A549 (cell line): ENCODE measurements around the gene SPRR1A.

Experiments
- CEBPB ChIP-seq, 2 experiments: fragments of >200 bp in 1 of 2; sonication (Bioruptor Twin) in 1 of 2; formaldehyde crosslinking in 1 of 2; IDR thresholded peaks; 2 replicates each; pipeline ENCODE4 v1.6.1; 2012 to 2016
- ESRRA ChIP-seq: fragments of 150-350 bp; IDR thresholded peaks from 2 replicates; pipeline ENCODE4 v1.6.1; 2014; ENCODE audit warnings: mild to moderate bottlenecking, low read length, borderline replicate concordance
- HDAC2 ChIP-seq: fragments of 200-600 bp; sonication (generic); IDR thresholded peaks from 2 replicates; pipeline ENCODE4 v1.6.1; 2016
- JUN ChIP-seq, 2 experiments: fragments of >200 bp; sonication (Bioruptor Twin); formaldehyde crosslinking; IDR thresholded peaks; 2 replicates in 1 of 2; 3 replicates in 1 of 2; pipeline ENCODE4 v1.6.1; 2016 to 2017
- JUNB ChIP-seq: fragments of >200 bp; sonication (Bioruptor Twin); formaldehyde crosslinking; IDR thresholded peaks from 2 replicates; pipeline ENCODE4 v1.6.1; 2016
- KDM5A ChIP-seq: fragments of 200-600 bp; sonication (generic); IDR thresholded peaks from 2 replicates; pipeline ENCODE4 v1.6.1; 2016; ENCODE audit warnings: antibody characterized with exemption, mild to moderate bottlenecking
- PBX3 ChIP-seq: IDR thresholded peaks from 2 replicates; pipeline ENCODE4 v1.6.1; 2012
- POLR2A ChIP-seq: IDR thresholded peaks from 2 replicates; pipeline ENCODE4 v1.6.1; 2012; ENCODE audit warnings: mild to moderate bottlenecking, low read length
- RAD21 ChIP-seq, 2 experiments: fragments of >200 bp in 1 of 2; sonication (Bioruptor Twin) in 1 of 2; formaldehyde crosslinking in 1 of 2; IDR thresholded peaks in 1 of 2; conservative IDR thresholded peaks in 1 of 2; 2 replicates in 1 of 2; 3 replicates in 1 of 2; pipeline ENCODE4 v1.6.1; 2012 to 2018; ENCODE audit warnings: inconsistent platforms in 1 of 2
- SMC3 ChIP-seq: fragments of >200 bp; sonication (Bioruptor Twin); formaldehyde crosslinking; IDR thresholded peaks from 3 replicates; pipeline ENCODE4 v1.6.1; 2018; ENCODE audit warnings: inconsistent platforms
- ZSCAN20 ChIP-seq: fragments of 250-450 bp; sonication (Bioruptor Pico); IDR thresholded peaks from 2 replicates; pipeline ENCODE4 v1.8.0; 2022; ENCODE audit warnings: mild to moderate bottlenecking, moderate library complexity
- TF ChIP-seq, protein P1 (sequence below): fragments of >200 bp; sonication (Bioruptor Twin); formaldehyde crosslinking; IDR thresholded peaks from 3 replicates; pipeline ENCODE4 v1.5.1; 2016
- TF ChIP-seq, protein P2 (sequence below): fragments of 200-600 bp; sonication (generic); IDR thresholded peaks from 2 replicates; pipeline ENCODE4 v1.6.1; 2016; ENCODE audit warnings: antibody characterized with exemption, mild to moderate bottlenecking, moderate library complexity
- TF ChIP-seq, protein P3 (sequence below): IDR thresholded peaks from 2 replicates; pipeline ENCODE4 v1.6.1; 2012

- TF ChIP-seq ESRRA = no peak
- TF ChIP-seq, protein P1, sequence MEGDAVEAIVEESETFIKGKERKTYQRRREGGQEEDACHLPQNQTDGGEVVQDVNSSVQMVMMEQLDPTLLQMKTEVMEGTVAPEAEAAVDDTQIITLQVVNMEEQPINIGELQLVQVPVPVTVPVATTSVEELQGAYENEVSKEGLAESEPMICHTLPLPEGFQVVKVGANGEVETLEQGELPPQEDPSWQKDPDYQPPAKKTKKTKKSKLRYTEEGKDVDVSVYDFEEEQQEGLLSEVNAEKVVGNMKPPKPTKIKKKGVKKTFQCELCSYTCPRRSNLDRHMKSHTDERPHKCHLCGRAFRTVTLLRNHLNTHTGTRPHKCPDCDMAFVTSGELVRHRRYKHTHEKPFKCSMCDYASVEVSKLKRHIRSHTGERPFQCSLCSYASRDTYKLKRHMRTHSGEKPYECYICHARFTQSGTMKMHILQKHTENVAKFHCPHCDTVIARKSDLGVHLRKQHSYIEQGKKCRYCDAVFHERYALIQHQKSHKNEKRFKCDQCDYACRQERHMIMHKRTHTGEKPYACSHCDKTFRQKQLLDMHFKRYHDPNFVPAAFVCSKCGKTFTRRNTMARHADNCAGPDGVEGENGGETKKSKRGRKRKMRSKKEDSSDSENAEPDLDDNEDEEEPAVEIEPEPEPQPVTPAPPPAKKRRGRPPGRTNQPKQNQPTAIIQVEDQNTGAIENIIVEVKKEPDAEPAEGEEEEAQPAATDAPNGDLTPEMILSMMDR = no peak
- TF ChIP-seq RAD21 (conservative IDR thresholded peaks at IDR 0.05 in 1 of 2, IDR thresholded peaks at IDR 0.05 in 1 of 2) = no peak
- no peak for TF ChIP-seq JUNB
- TF ChIP-seq HDAC2 = no peak
- TF ChIP-seq ZSCAN20 (CRISPR knock-in tag) = no peak
- no peak for TF ChIP-seq CEBPB (IDR thresholded peaks at IDR 0.05)
- TF ChIP-seq KDM5A = no peak
- TF ChIP-seq, protein P2, sequence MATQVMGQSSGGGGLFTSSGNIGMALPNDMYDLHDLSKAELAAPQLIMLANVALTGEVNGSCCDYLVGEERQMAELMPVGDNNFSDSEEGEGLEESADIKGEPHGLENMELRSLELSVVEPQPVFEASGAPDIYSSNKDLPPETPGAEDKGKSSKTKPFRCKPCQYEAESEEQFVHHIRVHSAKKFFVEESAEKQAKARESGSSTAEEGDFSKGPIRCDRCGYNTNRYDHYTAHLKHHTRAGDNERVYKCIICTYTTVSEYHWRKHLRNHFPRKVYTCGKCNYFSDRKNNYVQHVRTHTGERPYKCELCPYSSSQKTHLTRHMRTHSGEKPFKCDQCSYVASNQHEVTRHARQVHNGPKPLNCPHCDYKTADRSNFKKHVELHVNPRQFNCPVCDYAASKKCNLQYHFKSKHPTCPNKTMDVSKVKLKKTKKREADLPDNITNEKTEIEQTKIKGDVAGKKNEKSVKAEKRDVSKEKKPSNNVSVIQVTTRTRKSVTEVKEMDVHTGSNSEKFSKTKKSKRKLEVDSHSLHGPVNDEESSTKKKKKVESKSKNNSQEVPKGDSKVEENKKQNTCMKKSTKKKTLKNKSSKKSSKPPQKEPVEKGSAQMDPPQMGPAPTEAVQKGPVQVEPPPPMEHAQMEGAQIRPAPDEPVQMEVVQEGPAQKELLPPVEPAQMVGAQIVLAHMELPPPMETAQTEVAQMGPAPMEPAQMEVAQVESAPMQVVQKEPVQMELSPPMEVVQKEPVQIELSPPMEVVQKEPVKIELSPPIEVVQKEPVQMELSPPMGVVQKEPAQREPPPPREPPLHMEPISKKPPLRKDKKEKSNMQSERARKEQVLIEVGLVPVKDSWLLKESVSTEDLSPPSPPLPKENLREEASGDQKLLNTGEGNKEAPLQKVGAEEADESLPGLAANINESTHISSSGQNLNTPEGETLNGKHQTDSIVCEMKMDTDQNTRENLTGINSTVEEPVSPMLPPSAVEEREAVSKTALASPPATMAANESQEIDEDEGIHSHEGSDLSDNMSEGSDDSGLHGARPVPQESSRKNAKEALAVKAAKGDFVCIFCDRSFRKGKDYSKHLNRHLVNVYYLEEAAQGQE = no peak
- no peak for TF ChIP-seq POLR2A
- TF ChIP-seq PBX3 = no peak
- TF ChIP-seq, protein P3, sequence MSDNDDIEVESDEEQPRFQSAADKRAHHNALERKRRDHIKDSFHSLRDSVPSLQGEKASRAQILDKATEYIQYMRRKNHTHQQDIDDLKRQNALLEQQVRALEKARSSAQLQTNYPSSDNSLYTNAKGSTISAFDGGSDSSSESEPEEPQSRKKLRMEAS = no peak
- no peak for TF ChIP-seq SMC3
- TF ChIP-seq JUN (IDR thresholded peaks at IDR 0.05) = no peak
Measured at GRCh38 chr1:152986578-152986977, 2.7 kb downstream of the SPRR1A start.
